Hepatocyte (in vitro differentiated cells): ENCODE data around the gene RARG. TPM values are rescaled to one million over a fixed set of nuclear protein-coding genes. Genes with fewer than 3 reads are reported as not detected.

Source experiments
- DNase-seq: peaks from one replicate; pipeline ENCODE4 v3.0.0-alpha.2; 2016; ENCODE audit warnings: low spot score
- H2AFZ ChIP-seq: fragments of 200-600 bp; sonication (generic); 2 replicates; pipeline ENCODE4 v1.6.0; 2016; ENCODE audit warnings: antibody characterized with exemption, mild to moderate bottlenecking
- H3K27ac ChIP-seq: fragments of 200-600 bp; sonication (generic); 2 replicates; pipeline ENCODE4 v1.5.1; 2016; ENCODE audit warnings: mild to moderate bottlenecking
- H3K27me3 ChIP-seq: fragments of 200-600 bp; sonication (generic); 2 replicates; pipeline ENCODE4 v1.6.1; 2016
- H3K36me3 ChIP-seq: fragments of 200-600 bp; sonication (generic); replicated peaks from 2 replicates; pipeline ENCODE4 v1.5.1; 2016; ENCODE audit warnings: low read depth; ENCODE audit not compliant: insufficient read depth
- H3K4me1 ChIP-seq: fragments of 200-600 bp; sonication (generic); 2 replicates; pipeline ENCODE4 v1.5.1; 2016; ENCODE audit warnings: mild to moderate bottlenecking, moderate library complexity; ENCODE audit not compliant: insufficient read depth
- H3K4me2 ChIP-seq: fragments of 200-600 bp; sonication (generic); 2 replicates; pipeline ENCODE4 v1.6.0; 2016
- H3K4me3 ChIP-seq: fragments of 200-600 bp; sonication (generic); 2 replicates; pipeline ENCODE4 v1.5.1; 2016; ENCODE audit warnings: mild to moderate bottlenecking
- H3K79me2 ChIP-seq: fragments of 200-600 bp; sonication (generic); 2 replicates; pipeline ENCODE4 v1.6.0; 2017; ENCODE audit warnings: mild to moderate bottlenecking
- H3K9me2 ChIP-seq: fragments of 200-600 bp; sonication (generic); replicated peaks from 2 replicates; pipeline ENCODE4 v1.6.0; 2017; ENCODE audit warnings: mild to moderate bottlenecking; ENCODE audit not compliant: insufficient read depth
- H3K9me3 ChIP-seq: fragments of 200-600 bp; sonication (generic); 2 replicates; pipeline ENCODE4 v1.5.1; 2016; ENCODE audit warnings: low read depth, mild to moderate bottlenecking
- H4K20me1 ChIP-seq: fragments of 200-600 bp; sonication (generic); 2 replicates; pipeline ENCODE4 v1.6.0; 2016; ENCODE audit warnings: mild to moderate bottlenecking; ENCODE audit not compliant: insufficient read depth, poor library complexity, severe bottlenecking
- EZH2 ChIP-seq: fragments of 200-600 bp; sonication (generic); IDR thresholded peaks from 2 replicates; pipeline ENCODE4 v1.6.1; 2016; ENCODE audit warnings: antibody characterized with exemption, mild to moderate bottlenecking, borderline replicate concordance
- EZH2phosphoT487 ChIP-seq: fragments of 200-600 bp; sonication (generic); IDR thresholded peaks from one replicate; pipeline ENCODE4 v1.6.1; 2018; ENCODE audit warnings: antibody characterized with exemption, mild to moderate bottlenecking, low read depth, moderate library complexity; ENCODE audit not compliant: unreplicated experiment, severe bottlenecking
- WGBS: methylation state at CpG from one replicate; pipeline ENCODE4 v1.1.6; 2016; ENCODE audit warnings: low lambda C conversion rate; ENCODE audit errors: missing lambda C conversion rate; 5-methylcytosine and 5-hydroxymethylcytosine counted together
- polyA plus RNA-seq: library from polyadenylated mRNA; unstranded; fragments of >200 nt; fragmentation: Nextera tagmentation; extraction: Ambion mirVana; gene quantifications from 2 replicates; pipeline ENCODE4 v1.2.1, GENCODE V29; 2016
- total RNA-seq: library from RNA; depleted of rRNA; stranded (reverse); fragments of >200 nt; gene quantifications from 2 replicates; pipeline ENCODE4 v1.2.3, GENCODE V29; 2014
- TF ChIP-seq, protein P1 (sequence below): fragments of 200-600 bp; sonication (generic); IDR thresholded peaks from 2 replicates; pipeline ENCODE4 v1.5.1; 2016; ENCODE audit warnings: antibody characterized with exemption, mild to moderate bottlenecking; ENCODE audit not compliant: poor library complexity

The RARG gene
- total and polyA plus RNA-seq, 2 experiments from 2014 or later, result 20.9 to 28.1 TPM

DNA sequence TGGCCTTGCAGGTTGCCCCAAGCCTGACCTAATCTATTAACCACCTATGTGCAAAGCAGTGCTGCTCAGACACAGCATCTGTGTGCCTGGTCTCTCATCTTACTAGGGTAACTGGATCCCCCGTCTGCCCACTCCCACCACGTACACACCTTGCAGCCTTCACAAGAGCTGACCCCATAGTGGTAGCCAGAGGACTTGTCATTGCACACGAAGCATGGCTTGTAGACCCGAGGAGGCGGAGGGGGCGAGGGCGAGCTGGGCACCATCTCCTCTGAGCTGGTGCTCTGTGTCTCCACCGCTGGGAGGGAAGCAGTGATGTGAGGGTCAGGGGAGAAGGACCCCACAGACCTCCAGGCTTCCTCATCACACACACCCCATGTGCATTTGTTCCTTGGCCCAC, 16.5 kb downstream of the RARG start:
- no peak for DNase-seq
- Histone ChIP-seq H3K4me1 (peaks cover 34% of the 10 kb centered on the region), H3K36me3 (no peaks in the 10 kb centered on the region), H3K9me2 (no peaks in the 10 kb centered on the region), H3K4me2 (no peak overlapping the region), H3K4me3 (no peak overlapping the region), H2AFZ (no peak overlapping the region), H3K9me3 (no peaks in the 10 kb centered on the region), H3K79me2 (peaks cover 57% of the 10 kb centered on the region), H4K20me1 (peaks cover 21% of the 10 kb centered on the region), H3K27me3 (no peaks in the 10 kb centered on the region), H3K27ac (peak overlapping the region; percentile 100)
- no peak for TF ChIP-seq EZH2
- TF ChIP-seq EZH2phosphoT487, result no peak
- TF ChIP-seq, protein P1, sequence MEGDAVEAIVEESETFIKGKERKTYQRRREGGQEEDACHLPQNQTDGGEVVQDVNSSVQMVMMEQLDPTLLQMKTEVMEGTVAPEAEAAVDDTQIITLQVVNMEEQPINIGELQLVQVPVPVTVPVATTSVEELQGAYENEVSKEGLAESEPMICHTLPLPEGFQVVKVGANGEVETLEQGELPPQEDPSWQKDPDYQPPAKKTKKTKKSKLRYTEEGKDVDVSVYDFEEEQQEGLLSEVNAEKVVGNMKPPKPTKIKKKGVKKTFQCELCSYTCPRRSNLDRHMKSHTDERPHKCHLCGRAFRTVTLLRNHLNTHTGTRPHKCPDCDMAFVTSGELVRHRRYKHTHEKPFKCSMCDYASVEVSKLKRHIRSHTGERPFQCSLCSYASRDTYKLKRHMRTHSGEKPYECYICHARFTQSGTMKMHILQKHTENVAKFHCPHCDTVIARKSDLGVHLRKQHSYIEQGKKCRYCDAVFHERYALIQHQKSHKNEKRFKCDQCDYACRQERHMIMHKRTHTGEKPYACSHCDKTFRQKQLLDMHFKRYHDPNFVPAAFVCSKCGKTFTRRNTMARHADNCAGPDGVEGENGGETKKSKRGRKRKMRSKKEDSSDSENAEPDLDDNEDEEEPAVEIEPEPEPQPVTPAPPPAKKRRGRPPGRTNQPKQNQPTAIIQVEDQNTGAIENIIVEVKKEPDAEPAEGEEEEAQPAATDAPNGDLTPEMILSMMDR, result no peak
- WGBS, result 97% methylated on average over 8 of the region's 8 CpGs

DNA sequence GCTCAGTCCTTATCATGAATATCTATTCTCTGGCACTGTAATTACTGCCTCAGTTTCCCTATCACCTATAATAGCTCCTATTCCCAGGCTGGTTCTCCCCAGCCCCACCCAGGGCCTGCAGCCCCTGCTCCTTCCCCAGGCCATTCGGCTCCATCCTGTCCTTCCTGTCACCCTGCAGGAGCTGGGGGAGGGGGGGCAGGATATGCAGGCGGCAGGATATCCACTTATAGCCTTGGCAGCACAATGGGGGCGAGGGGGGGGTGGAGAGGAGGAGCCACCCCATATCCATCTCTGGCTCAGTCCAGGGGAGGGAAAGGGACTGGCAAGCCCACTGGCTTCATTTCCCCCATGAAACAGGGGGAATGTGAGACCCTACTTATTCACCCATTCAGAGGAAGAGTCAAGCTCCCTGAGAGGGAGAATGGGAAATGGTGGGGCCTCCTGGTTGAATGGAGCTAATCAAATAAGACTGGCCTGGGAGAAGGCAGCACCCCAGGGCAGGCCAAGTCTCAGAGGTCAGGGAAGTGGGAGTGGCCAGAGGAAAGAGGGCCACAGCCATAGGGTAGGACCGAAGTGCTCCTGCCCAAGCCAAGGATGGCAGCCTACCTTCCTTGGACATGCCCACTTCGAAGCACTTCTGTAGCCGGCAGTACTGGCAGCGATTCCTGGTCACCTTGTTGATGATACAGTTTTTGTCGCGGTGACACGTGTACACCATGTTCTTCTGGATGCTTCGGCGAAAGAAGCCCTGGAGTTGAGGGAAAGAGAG, 17.1 kb downstream of the RARG start:
- Histone ChIP-seq H3K9me3 (no peaks in the 10 kb centered on the region), H4K20me1 (peaks cover 21% of the 10 kb centered on the region), H3K36me3 (no peaks in the 10 kb centered on the region), H3K79me2 (peaks cover 56% of the 10 kb centered on the region), H2AFZ (no peak overlapping the region), H3K4me1 (peaks cover 34% of the 10 kb centered on the region), H3K4me2 (no peak overlapping the region), H3K4me3 (no peak overlapping the region), H3K27ac (no peak overlapping the region), H3K27me3 (no peaks in the 10 kb centered on the region), H3K9me2 (no peaks in the 10 kb centered on the region)
- DNase-seq, result no peak
- TF ChIP-seq EZH2 (no peak), EZH2phosphoT487 (no peak)
- TF ChIP-seq, protein P1, result no peak
- WGBS, result 84% methylated on average over 12 of the region's 12 CpGs

DNA sequence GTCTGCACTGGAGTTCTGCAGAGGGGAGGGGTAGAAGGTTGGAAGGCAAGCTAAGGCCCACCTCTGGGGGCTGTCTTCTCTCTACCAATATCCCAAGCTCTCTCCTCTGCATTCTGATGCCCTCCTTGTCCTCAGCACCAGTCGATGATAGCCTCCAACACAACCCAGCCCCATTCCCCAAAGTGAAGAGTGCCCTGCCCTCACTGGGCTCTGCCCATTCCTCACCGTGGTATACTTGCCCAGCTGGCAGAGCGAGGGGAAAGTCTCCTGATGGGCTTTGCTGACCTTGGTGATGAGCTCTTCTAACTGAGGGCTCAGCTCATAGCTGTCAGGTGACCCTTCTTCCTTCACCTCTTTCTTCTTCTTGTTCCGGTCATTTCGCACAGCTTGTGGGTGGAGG, 17.8 kb downstream of the RARG start:
- TF ChIP-seq, protein P1, result no peak
- TF ChIP-seq EZH2, result no peak
- TF ChIP-seq EZH2phosphoT487, result no peak
- 95% methylated on average over 5 of the region's 5 CpGs for WGBS
- H3K27me3 ChIP-seq, result no peaks in the 10 kb centered on the region

More for the DNA sequence above, 17.8 kb downstream of the RARG start:
- Histone ChIP-seq H3K9me2 (no peaks in the 10 kb centered on the region), H3K4me1 (peaks cover 34% of the 10 kb centered on the region), H3K79me2 (peaks cover 49% of the 10 kb centered on the region), H3K27ac (no peak overlapping the region), H3K36me3 (no peaks in the 10 kb centered on the region), H3K4me2 (no peak overlapping the region), H2AFZ (no peak overlapping the region), H4K20me1 (peaks cover 21% of the 10 kb centered on the region), H3K9me3 (no peaks in the 10 kb centered on the region), H3K4me3 (no peak overlapping the region)
- DNase-seq, result no peak
